MCF 10A (cell line): Measurements from ENCODE around the gene SERINC5. TPM values are rescaled to one million over a fixed set of nuclear protein-coding genes. Genes with fewer than 3 reads are reported as not detected.

ENCODE experiments used
- BruUV-seq: library from RNA; stranded (reverse); fragments of 400-500 nt; replicated peaks from 2 replicates; lab custom pipeline; 2021; lab: Mats Ljungman, UMichigan
- CTCF ChIA-PET: fragments of 300-600 bp; sonication (Branson Sonifier 250); formaldehyde crosslinking; extraction: SDS; loops from one replicate; lab custom pipeline; 2021; ENCODE audit warnings: antibody characterized with exemption, inconsistent platforms; lab: Yijun Ruan, JAX
- POLR2A ChIA-PET: fragments of 300-600, 350-650 bp; sonication (Branson Sonifier 250); formaldehyde crosslinking; extraction: SDS; loops from one replicate; lab custom pipeline; 2020; ENCODE audit warnings: antibody characterized with exemption, inconsistent platforms; lab: Yijun Ruan, JAX
- DNase-seq: peaks from one replicate; pipeline ENCODE4 v3.0.0-alpha.2; 2018; ENCODE audit not compliant: unreplicated experiment
- H3K27ac Mint-ChIP-seq: one replicate; pipeline ENCODE4 v1.8.0; 2022; ENCODE audit warnings: mild to moderate bottlenecking, low read depth, mixed read lengths; ENCODE audit not compliant: unreplicated experiment
- H3K27me3 Mint-ChIP-seq: one replicate; pipeline ENCODE4 v1.8.0; 2022; ENCODE audit warnings: mixed read lengths; ENCODE audit not compliant: insufficient read depth, unreplicated experiment
- H3K36me3 Mint-ChIP-seq: one replicate; pipeline ENCODE4 v1.8.0; 2022; ENCODE audit warnings: mild to moderate bottlenecking, moderate library complexity, mixed read lengths; ENCODE audit not compliant: insufficient read depth, unreplicated experiment
- H3K4me1 Mint-ChIP-seq: one replicate; pipeline ENCODE4 v1.8.0; 2022; ENCODE audit warnings: mixed read lengths; ENCODE audit not compliant: insufficient read depth, unreplicated experiment
- H3K4me3 Mint-ChIP-seq: one replicate; pipeline ENCODE4 v1.8.0; 2022; ENCODE audit warnings: mild to moderate bottlenecking, moderate library complexity, mixed read lengths; ENCODE audit not compliant: unreplicated experiment
- H3K9me3 Mint-ChIP-seq: one replicate; pipeline ENCODE4 v1.8.0; 2022; ENCODE audit warnings: mixed read lengths; ENCODE audit not compliant: unreplicated experiment
- intact Hi-C: fragments of 100-400 bp; cut with micrococcal nuclease; formaldehyde crosslinking; loops from 2 replicates; pipeline ENCODE4 v1.14.1; 2022
- total RNA-seq: library from RNA; stranded (reverse); gene quantifications from 2 replicates; pipeline ENCODE4 v1.2.3, GENCODE V29; 2022
- TF ChIP-seq, protein P1 (sequence below): fragments of 200-600 bp; IDR thresholded peaks from one replicate; pipeline ENCODE4 v1.8.0; 2022; ENCODE audit warnings: antibody characterized with exemption, mild to moderate bottlenecking; ENCODE audit not compliant: unreplicated experiment

SERINC5 gene
- total RNA-seq, 1 experiment from 2014 or later = 17.1 TPM

DNA sequence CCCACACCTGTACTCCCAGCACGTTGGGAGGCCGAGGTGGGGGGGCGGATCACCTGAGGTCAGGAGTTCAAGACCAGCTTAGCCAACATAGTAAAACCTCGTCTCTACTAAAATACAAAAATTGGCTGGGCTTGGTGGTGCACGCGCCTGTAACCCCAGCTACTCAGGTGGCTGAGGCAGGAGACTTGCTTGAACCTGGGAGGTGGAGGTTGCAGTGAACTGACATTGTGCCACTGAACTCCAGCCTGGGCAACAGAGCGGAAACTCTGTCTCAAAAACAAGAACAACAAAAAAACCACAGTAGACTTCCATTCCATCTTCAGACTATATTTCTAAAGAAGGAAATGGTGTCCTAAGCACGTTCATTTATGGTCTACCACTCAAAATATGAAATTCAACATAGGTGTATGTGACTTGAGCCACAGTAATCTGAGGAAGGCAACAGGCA is 14.2 kb upstream of the SERINC5 start:
- no peak overlapping the region for H3K4me3 Mint-ChIP-seq
- no peaks in the 10 kb centered on the region for H3K36me3 Mint-ChIP-seq
- no TSS peak for BruUV-seq
- H3K4me1 Mint-ChIP-seq = no peaks in the 10 kb centered on the region
- no peak for DNase-seq
- no peaks in the 10 kb centered on the region for H3K27me3 Mint-ChIP-seq
- no peaks in the 10 kb centered on the region for H3K9me3 Mint-ChIP-seq
- intact Hi-C loops = no loop called here
- TF ChIP-seq, protein P1, sequence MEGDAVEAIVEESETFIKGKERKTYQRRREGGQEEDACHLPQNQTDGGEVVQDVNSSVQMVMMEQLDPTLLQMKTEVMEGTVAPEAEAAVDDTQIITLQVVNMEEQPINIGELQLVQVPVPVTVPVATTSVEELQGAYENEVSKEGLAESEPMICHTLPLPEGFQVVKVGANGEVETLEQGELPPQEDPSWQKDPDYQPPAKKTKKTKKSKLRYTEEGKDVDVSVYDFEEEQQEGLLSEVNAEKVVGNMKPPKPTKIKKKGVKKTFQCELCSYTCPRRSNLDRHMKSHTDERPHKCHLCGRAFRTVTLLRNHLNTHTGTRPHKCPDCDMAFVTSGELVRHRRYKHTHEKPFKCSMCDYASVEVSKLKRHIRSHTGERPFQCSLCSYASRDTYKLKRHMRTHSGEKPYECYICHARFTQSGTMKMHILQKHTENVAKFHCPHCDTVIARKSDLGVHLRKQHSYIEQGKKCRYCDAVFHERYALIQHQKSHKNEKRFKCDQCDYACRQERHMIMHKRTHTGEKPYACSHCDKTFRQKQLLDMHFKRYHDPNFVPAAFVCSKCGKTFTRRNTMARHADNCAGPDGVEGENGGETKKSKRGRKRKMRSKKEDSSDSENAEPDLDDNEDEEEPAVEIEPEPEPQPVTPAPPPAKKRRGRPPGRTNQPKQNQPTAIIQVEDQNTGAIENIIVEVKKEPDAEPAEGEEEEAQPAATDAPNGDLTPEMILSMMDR = no peak
- POLR2A ChIA-PET = no interaction called here
- CTCF ChIA-PET = no interaction called here
- no peak overlapping the region for H3K27ac Mint-ChIP-seq

DNA sequence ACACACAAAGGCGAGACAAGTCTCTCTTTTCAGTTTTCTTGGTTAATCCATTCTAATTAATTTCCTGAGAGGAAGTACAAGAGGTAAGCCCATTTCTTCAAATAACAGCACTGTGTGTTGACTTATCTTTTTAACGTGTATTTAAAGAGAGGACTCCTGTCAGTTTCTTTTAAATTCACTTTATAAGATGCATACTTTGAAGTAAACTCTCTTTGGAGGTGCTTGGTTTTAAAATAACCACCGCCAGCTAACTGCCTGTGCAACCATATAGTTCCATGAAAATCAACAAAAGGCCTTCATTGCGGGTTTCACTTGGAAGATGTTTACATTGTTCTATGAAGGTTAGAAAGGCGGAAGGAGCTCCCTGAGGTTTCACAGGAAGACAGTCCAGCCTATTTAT is 13.1 kb upstream of the SERINC5 start:
- BruUV-seq = no TSS peak
- intact Hi-C loops = no loop called here
- Mint-ChIP-seq H3K36me3 (no peaks in the 10 kb centered on the region), H3K27me3 (no peaks in the 10 kb centered on the region), H3K4me3 (no peak overlapping the region), H3K4me1 (no peaks in the 10 kb centered on the region), H3K9me3 (no peaks in the 10 kb centered on the region), H3K27ac (no peak overlapping the region)
- TF ChIP-seq, protein P1 = no peak
- no peak for DNase-seq
- POLR2A ChIA-PET = interaction anchor here (0.7 to 3.5 kb wide), 3 partner anchors 13 to 184 kb away, joined by 3 to 18 read pairs (median 4); partner anchors contain the start of gene SERINC5
- CTCF ChIA-PET = interaction anchor here (0.6 kb wide), 2 partner anchors 23 to 91 kb away, joined by 3 read pairs; no protein-coding TSS in a partner anchor

DNA sequence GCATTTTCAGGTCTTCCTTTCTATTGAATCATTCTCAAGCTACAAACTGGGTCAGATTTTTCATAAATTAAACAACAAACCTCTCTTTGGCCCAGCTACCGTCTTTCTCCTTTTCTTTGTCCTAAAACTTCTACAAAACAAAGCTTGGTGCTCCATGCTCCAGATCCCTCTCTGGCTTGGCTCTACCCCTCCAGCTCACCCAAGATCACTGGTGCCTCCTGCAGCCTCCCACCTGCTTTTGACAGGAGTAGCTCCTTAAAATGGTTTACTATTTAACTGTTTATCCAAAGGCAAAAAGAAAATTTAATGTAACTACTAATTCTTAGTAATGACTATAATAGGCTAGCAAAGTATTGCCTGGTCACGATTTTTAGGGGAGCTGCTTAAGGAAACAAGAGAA is 10.7 kb upstream of the SERINC5 start:
- no peak for DNase-seq
- POLR2A ChIA-PET = interaction anchor here (3.5 kb wide), 1 partner anchor 11 kb away, joined by 18 read pairs; the partner anchor contains the start of gene SERINC5
- H3K27ac Mint-ChIP-seq = no peak overlapping the region
- no peaks in the 10 kb centered on the region for H3K9me3 Mint-ChIP-seq
- no peaks in the 10 kb centered on the region for H3K27me3 Mint-ChIP-seq
- CTCF ChIA-PET = interaction anchor here (0.8 to 1.2 kb wide), 4 partner anchors 41 to 182 kb away, joined by 3 to 4 read pairs (median 3); no protein-coding TSS in a partner anchor
- no TSS peak for BruUV-seq
- intact Hi-C loops = no loop called here
- H3K4me1 Mint-ChIP-seq = no peaks in the 10 kb centered on the region
- no peak overlapping the region for H3K4me3 Mint-ChIP-seq
- TF ChIP-seq, protein P1 = no peak
- no peaks in the 10 kb centered on the region for H3K36me3 Mint-ChIP-seq

DNA sequence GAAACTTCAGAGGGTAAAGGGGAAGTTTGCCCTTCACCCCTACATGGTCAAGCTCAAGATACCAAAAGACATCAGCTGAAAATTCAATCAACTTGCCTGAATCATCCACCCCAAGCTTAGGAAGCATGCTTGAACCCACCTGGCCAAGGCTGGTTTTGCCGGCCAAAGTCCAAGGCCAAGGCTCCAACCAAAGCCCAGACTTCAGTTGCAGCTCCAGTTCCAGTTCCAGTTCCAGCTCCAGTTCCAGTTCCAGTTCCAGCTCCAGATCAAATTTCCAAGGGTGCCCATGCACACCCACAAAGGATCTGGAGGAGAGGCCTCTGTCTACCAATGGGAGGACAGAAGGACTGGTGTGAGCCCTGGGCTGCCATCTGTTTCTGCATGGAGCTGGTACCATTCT is 4.6 kb upstream of the SERINC5 start:
- H3K4me3 Mint-ChIP-seq = no peak overlapping the region
- intact Hi-C loops = no loop called here
- no TSS peak for BruUV-seq
- CTCF ChIA-PET = interaction anchor here (1.1 kb wide), 1 partner anchor 168 kb away, joined by 3 read pairs; no protein-coding TSS in a partner anchor
- peaks cover 6% of the 10 kb centered on the region for H3K4me1 Mint-ChIP-seq
- no peaks in the 10 kb centered on the region for H3K36me3 Mint-ChIP-seq
- POLR2A ChIA-PET = no interaction called here
- TF ChIP-seq, protein P1 = no peak
- H3K27ac Mint-ChIP-seq = no peak overlapping the region
- H3K27me3 Mint-ChIP-seq = no peaks in the 10 kb centered on the region
- DNase-seq = no peak
- H3K9me3 Mint-ChIP-seq = no peaks in the 10 kb centered on the region
